Measurements from ENCODE around the gene MOB1B.
"Not testable (repeated sequence)": the region's sequence is repeated elsewhere in the genome, so short reads cannot be mapped to it uniquely, and the experiment has no call there.

Gene MOB1B

DNA sequence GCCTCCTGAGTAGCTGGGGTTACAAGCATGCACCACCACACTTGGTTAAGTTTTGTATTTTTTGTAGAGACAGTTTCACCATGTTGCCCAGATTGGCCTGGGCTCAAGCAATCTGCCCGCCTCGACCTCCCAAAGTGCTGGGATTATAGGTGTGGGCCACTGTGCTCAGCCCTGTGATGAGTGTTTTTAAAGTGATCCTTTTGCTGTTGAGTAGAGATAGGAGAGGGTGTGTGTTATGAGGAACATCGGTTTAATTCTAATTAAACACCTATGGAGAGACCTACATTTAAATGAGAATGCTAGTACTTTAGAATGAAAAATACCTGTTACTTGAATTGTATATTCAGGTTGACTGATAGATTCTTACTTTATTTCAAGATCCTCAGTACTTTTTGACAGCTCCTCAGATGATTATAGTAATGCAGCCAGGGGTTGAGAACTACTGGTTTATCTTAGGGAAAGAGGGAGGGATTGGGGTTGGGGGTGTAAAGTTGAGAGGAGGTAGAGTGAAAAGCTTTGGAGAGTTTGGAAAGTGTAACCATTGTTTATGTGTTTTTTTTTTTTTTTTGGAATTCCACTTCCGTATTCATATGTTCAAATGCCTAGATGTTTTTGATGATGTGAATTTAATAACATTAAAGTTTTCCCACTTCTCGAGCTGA is 54.5 kb downstream of the MOB1B start:
- DNase-seq (ENCODE audit: low read depth), result no peak

DNA sequence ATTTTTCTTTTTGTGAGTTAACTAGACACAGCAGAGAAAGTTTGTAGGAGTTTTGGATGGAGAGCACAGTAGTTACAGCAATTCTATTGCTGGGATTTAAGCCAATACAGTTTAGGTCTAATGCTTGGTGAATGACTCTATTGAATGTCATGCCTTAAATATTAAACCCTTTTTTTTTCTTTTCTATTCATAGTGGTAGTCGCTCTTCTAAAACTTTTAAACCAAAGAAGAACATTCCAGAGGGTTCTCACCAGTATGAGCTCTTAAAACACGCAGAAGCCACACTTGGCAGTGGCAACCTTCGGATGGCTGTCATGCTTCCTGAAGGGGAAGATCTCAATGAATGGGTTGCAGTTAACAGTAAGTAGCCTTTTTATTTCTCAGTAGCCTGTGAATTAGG is 56.5 kb downstream of the MOB1B start:
- peak; percentile 18 for DNase-seq (ENCODE audit: low read depth)

DNA sequence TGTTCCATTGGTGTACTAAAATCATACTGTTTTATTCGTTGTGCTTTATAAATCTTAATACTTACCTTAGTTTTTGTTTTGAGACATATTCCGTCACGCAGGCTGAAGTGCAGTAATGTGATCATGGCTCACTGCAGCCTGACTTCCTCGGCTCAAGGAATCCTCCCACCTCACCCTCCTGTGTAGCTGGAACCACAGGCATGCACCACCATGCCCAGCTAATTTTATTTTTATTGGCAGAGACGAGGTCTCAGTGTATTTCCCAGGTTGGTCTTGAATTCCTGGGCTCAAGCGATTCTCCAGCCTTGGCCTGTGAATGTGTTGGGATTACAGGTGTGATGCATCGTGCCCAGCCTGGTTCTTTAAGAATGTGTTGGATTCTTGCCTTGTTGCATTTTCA is 66.9 kb downstream of the MOB1B start:
- DNase-seq (ENCODE audit: low read depth), result no peak

DNA sequence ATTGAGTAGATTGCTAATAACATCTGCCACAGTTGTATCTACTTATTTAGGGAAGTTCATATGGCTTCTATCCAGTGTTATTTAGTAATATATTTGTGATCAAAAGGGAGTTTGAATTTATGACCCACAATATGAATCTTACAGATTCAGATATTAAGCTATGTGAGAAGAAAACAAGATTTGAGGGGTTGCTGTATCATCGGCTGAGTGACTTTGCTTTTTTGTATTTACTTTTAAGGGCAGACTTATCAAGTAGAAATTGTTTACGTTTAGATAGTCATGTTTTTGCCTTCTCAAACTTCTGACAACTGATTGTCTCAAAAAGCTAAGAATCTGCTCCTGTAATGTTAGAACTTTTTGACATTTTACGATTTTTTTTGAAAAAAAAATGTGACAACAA is 74.1 kb downstream of the MOB1B start:
- DNase-seq (ENCODE audit: low read depth), result no peak

DNA sequence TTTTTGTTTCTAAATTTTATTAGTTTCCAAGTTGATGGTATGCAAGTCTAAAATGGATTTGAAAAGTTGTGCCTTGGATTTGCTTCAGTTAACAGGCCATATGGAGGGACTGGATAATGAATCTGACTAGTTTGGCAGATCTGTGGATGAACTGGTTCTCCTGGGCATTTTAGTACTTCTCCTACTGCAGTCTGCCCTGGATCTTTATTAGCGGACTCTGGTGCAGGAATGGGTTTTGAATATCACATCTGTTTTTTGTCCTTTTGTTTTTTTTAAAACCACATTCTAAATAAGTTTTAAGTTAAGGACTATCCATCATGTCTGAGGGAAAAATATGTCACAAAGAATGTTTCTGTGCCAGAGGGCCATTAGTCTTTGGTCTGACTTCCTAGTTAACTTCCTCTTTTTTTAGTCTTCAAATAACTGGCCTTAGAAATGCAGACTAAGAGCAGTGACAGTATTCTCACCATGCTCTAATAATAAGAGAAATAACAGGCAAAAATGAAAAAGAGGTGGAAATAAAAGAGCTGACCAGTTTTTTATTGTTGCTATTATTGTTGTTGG is 77.4 kb downstream of the MOB1B start:
- no peak for DNase-seq (ENCODE audit: low read depth)

DNA sequence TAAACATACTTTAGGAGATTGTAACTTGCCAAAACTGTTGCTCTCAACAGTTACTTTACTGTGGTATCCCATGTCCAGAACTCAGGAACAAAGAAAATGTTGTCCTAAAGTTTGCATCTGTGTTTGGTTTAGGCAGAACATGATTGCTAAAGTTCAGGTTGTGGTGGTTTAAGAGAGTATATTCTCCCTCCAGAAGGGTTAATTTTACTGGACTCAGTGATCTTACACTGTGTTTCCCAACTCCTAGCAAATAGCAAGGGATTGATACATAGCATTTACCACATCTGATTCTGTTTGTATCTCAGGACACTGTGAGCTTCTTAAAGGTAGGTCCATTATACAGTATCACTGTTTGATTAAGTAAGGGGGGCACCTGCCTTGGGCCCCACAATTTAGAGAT is 78.0 kb downstream of the MOB1B start:
- no peak for DNase-seq (ENCODE audit: low read depth)

DNA sequence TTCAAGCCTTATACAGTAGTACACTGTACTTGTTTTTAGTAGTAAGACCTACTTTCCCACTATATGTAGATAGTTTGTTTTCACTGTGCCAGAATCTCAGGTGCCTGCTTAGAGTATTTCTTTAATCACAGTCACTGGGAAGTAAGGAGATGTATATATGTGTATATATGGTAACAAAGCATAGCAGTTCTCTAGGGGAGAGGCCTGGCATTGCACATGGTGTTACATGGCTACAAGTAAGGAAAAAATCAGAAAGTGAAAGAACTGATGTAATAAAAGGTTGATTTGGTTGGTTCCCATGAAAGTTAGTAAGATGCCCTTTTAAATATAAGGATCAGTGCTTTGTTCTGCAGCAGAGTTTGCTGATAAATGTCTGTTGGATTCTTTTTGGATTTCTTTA is 81.9 kb downstream of the MOB1B start:
- DNase-seq (ENCODE audit: low read depth), result no peak

DNA sequence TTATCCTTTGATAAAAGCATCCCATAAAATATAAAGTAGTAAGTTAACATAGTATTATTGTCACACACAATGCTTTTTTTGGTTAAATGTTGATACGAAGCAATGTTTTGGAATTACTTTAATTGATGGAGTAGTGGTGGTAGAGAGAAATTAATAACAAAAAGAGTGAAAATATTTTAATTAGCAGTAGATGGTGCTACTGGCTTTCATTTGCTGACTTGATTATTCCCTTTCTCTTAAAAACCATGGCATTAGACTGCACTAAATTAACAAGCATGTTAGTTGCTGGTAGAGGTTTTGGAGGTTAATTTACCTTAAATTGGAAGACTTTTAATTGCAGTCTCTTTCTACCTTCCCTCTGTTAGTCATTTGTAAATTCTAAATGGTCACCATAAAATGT is 82.4 kb downstream of the MOB1B start:
- no peak for DNase-seq (ENCODE audit: low read depth)

DNA sequence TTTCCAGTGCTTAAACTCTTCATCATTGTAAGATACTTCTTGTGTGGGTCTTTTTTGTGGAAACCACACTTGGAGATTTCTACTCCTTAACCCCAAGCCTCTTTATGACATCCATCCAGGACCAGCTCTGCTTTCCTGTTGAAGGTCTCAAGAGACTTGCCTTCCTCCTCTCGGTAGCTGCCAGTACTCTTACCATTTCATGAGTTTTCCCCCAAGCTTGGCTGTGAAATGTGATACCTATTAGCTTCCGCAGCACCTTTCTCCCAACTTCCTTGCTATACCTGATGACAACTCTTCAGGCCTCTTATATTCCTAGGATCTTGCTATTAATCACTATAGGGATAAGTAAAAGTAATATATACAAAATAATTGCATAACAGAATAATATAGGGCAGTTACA is 89.4 kb downstream of the MOB1B start:
- DNase-seq (ENCODE audit: low read depth), result no peak

DNA sequence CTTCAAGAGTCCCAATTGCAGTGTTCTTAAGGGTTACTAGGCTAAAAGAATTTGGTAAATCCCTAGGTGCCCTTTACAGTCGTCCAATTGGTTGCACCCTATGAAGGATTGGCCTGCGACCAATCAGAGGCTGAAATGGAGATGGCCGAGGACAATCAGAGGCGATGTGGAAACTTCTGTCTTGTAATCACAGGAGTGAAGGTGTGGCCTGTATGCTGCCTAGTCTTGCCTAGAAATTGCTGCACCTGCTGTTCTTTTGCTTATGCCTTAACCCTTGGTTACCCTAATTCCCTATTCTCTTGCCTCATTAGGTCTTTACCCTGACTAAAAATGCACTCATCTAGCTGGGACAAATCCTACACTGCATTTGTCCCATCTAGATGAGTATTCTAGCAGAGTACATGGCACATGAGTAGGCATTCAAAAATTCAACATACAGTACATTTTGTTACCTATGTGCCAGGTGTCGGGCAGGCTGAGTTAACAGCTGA is 90.3 kb downstream of the MOB1B start:
- no peak for DNase-seq (ENCODE audit: low read depth)

DNA sequence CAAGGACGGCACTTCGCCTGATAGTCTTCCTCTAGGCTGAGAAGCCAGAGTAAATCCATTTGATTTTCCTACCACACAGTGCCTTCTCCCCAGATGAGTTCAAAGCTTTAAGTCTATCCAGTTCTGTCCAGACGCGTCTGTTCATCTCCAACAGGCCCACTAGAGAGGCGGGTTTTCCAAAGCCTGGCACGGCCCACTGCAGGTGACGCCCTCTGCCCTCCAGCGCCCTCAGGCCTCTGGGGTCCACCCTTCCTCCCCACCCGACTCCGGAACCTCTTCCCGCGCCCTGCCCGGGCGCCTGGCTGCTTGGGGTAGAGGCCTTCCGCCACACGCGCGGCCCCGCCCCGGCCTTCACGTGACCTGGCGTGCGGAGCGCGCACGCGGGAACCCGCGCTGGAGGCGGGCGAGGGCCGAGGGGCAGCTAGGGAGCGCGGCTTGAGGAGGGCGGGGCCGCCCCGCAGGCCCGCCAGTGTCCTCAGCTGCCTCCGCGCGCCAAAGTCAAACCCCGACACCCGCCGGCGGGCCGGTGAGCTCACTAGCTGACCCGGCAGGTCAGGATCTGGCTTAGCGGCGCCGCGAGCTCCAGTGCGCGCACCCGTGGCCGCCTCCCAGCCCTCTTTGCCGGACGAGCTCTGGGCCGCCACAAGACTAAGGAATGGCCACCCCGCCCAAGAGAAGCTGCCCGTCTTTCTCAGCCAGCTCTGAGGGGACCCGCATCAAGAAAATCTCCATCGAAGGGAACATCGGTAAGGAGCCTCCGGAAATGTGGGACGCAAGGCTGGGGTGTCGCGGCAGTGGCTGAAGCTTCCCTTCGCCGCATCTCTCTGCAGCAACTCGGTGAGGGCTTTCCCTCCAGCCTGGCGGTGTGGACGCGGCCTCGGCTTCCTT is 91.3 kb downstream of the MOB1B start, which contains the start of gene DCK:
TSS of gene DCK (plus strand) at position 469 of the 888 bp plus-strand sequence. CDS start at position 656, 187 bp downstream.
- DNase-seq (ENCODE audit: low read depth), result peak; percentile 66

DNA sequence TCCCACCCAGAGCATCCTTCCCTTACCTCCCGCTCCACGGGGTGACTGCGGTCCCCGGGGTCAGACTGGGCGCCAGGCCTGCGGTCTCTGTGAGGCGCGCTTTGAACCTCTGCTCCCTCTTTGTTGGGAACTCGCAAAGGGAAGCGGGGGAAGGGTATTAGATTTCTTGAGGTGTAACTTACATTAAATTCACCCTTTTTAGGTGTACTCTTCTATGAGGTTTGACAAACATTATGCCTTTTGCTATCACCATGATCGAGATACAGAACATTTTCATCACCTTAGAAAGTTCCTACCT is 91.8 kb downstream of the MOB1B start:
- no peak for DNase-seq (ENCODE audit: low read depth)

DNA sequence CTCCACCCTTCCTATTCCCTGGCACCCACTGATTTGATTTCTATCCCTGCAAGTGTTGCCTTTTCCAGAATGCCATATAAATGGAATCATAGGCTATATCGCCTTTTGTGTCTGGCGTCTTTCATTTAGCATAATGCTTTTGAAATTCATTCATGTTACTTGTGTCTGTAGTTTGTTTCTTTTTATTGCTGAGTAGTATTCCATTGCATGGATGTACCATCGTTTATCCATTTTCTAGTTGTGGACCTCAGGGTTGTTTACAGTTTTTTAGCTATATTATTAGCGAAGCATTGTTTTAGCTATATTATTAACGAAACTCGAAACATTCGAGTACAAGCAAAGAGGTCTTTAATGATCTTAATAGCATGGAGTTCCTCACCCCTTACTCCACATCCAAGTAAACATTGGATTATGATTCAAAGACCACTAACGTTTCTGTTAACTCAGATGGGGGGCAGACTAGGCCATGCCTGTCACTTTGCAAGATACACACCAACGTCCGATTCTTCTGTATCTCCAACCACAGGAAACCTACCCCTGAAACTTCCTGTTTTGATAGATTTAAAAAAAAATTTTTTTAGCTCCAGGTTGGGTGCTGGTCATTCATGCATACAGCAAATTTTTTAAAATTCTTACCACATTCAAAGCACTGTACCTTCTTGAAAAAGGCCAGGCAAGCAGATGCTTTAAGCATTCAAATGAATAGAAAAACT is 92.4 kb downstream of the MOB1B start:
- DNase-seq (ENCODE audit: low read depth), result no peak

DNA sequence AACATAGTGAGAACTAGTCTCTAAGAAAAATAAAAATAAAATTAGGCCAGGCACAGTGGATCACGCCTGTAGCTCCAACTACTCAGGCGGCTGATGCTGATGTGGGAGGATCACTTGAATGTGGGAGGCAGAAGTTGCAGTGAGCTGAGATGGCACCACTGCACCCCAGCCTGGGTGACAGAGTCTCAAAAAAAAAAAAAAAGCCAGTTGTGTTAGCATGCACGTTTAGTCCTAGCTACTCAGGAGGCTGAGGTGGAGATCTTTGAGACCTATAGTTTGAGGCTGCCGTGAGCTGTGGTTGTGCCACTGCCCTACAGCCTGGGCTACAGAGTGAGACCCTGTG is 93.8 kb downstream of the MOB1B start:
- no peak for DNase-seq (ENCODE audit: low read depth)

DNA sequence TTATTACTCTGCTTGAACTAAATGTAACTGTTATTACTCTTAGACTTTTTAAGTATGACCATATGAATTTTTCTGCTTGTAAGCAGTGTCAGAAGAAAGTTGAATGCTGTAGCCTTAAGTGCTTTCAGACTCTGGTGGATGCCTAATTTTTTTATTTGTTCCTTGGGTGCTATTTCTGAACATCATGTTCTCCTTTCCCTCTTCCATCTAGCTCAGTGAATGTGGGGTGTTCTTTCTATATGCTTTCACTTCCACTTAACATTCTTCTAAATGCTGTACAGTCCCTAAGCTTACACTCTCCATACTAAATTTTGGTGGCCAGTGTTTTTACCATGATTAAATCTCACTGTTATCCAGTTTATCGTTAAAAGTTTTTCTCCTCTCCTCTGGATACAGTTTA is 94.9 kb downstream of the MOB1B start:
- no peak for DNase-seq (ENCODE audit: low read depth)

DNA sequence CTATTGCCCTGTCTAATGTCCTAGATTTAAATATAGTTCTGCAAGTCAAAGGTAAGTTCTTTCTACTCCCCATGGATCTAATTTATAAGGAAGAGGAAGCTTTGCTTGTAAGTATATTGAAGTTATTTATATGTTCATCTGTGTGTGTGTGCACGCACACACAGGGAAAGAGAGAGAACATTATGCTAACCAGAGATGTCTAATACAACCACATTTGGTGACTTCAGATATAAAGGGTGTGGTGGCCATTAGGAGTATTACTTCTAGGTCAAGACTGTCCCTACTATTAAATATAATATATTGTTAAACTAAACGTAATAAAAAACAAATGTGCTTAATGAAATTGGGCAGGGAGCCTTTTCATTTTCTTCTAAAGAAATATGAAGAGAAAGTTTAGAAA is 95.4 kb downstream of the MOB1B start:
- no peak for DNase-seq (ENCODE audit: low read depth)

DNA sequence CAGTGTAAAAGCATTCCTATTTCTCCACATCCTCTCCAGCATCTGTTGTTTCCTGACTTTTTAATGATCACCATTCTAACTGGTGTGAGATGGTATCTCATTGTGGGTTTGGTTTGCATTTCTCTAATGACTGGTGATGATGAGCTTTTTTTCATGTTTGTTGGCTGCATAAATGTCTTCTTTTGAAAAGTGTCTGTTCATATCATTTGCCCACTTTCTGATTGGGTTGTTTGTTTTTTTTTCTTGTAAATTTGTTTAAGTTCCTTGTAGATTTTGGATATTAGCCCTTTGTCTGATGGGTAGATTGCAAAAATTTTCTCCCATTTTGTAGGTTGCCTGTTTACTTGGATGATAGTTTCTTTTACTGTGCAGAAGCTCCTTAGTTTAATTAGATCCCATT is 97.5 kb downstream of the MOB1B start:
- not testable (repeated sequence) for DNase-seq (ENCODE audit: low read depth)

DNA sequence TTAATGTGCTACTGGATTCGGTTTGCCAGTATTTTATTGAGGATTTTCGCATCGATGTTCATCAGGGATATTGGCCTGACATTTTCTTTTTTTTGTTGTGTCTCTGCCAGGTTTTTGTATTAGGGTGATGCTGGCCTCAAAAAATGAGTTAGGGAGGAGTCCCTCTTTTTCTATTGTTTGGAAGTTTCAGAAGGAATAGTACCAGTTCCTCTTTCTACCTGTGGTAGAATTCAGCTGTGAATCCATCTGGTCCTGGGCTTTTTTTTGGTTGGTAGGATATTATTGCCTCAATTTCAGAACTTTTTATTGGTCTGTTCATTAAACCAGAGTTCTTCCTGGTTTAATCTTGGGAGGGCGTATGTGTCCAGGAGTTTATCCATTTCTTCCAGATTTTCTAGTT is 99.2 kb downstream of the MOB1B start:
- DNase-seq (ENCODE audit: low read depth), result not testable (repeated sequence)

DNA sequence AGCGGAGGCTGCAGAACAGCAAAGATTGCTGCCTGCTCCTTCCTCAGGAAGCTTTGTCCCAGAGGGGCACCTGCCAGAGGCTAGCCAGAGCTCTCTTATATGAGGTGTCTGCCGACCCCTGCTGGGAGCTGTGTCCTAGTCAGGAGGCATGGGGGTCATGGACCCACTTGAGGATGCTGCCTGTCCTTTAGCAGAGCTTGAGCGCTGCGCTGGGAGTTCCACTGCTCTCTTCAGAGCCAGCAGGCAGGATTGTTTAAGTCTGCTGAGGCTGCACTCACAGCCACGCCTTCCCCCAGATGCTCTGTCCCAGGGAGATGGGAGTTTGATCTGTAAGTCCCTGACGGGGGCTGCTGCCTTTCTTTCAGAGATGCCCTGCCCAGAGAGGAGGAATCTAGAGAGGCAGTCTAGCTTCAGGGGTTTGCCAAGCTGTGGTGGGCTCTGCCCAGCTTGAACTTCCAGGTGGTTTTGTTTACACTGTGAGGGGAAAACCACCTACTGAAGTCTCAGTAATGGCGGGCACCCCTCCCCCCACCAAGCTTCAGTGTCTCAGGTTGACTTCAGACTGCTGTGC is 102.2 kb downstream of the MOB1B start:
- no peak for DNase-seq (ENCODE audit: low read depth)

DNA sequence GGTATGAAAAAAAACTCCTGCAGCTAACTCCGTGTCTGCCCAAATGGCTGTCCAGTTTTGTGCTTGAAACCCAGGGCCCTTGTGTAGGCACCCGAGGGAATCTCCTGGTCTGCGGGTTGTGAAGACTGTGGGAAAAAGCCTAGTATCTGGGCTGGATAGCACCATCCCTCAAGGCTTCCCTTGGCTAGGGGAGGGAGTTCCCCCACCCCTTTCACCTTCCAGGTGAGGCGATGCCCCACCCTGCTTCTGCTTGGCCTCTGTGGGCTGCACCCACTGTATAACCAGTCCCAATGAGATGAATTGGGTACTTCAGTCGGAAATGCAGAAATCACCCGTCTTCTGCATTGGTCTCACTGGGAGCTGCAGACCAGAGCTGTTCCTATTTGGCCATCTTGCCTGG is 102.9 kb downstream of the MOB1B start:
- DNase-seq (ENCODE audit: low read depth), result not testable (repeated sequence)

DNA sequence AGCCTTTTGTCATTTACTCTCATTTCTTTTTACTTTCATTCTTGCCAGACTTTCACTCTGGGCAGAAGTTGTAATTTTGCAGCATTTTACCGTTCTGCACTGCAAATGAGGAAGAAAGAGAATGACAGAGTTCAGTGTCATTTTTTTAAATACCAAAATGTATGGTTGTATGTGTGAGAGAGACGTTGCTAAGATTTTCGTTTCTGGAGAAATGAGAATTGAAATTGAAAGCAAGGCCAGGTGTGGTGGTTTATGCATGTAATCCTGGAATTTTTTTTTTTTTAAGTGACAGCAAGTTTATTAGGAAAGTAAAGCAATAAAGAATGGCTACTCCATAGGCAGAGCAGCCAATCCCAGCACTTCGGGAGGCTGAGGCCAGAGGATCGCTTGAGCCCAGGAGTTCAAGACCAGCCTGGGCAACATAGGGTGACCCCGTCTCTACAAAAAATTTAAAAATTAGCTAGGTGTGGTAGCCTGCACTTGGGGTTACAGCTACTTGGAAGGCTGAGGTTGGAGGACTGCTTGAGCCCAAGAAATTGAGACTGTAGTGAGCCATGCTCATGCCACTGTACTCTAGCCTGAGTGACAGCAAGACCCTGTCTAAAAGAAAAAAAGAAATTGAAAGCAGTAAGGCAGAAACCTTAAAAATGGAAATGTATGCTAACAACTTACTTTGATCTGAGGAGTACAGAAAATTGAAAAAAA is 104.2 kb downstream of the MOB1B start:
- DNase-seq (ENCODE audit: low read depth), result no peak

DNA sequence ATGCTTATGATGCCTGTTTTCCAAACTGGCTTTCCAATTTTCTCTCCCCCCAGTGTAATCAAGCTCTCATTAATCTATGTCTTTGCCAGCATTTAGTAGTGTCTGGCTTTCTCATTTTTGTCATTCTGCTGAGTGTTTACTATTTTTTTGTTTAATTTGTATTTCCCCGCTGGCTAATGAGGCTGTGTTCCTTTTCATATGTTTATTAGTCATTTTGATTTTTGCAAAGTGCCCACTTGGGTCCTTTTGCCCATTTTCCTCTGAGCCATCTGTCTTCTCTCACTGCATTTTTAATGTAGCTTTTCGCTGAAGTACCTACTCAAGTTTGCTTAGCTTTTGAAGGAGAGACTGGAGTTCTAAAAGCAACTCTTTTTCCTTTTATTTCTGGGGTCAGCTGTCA is 106.0 kb downstream of the MOB1B start:
- DNase-seq (ENCODE audit: low read depth), result no peak

All from HS-5 (cell line).